Endothelial cell of umbilical vein (primary cell): ENCODE measurements around the gene ALG5. TPM values are rescaled to one million over a fixed set of nuclear protein-coding genes. Genes with fewer than 3 reads are reported as not detected.

Experiments
- BruUV-seq: library from RNA; stranded (reverse); fragments of 400-500 nt; replicated peaks from 2 replicates; lab custom pipeline; 2021; lab: Mats Ljungman, UMichigan
- CTCF ChIA-PET: fragments of 300-600, 350-600 bp; sonication (Branson Sonifier 250); formaldehyde crosslinking; loops from one replicate; lab custom pipeline; 2021; ENCODE audit warnings: antibody characterized with exemption, inconsistent platforms; lab: Charles Lee
- POLR2A ChIA-PET: fragments of 300-600, 350-600 bp; sonication (Branson Sonifier 250); formaldehyde crosslinking; loops from one replicate; lab custom pipeline; 2021; ENCODE audit warnings: antibody characterized with exemption, inconsistent platforms; lab: Charles Lee
- DNase-seq: peaks from one replicate; pipeline ENCODE4 v3.0.0-alpha.2; 2011; ENCODE audit warnings: low read depth, low spot score
- FAIRE-seq: peaks from 2 replicates; lab custom pipeline; 2011; peaks lifted over from hg19 to GRCh38; lab: Jason Lieb, UNC
- H2AFZ ChIP-seq: 2 replicates; pipeline ENCODE4 v1.6.0; 2012; ENCODE audit warnings: low read depth, low read length, control low read depth, inconsistent platforms
- H3K27ac ChIP-seq: 2 replicates; pipeline ENCODE4 v1.5.1; 2011; ENCODE audit warnings: low read depth, mild to moderate bottlenecking, control low read depth, low read length, moderate library complexity; ENCODE audit not compliant: insufficient read depth
- H3K27me3 ChIP-seq, 2 experiments: 2 replicates each; pipeline versions ENCODE4 v1.6.0 to v1.6.1; 2011; ENCODE audit warnings: low read length in 2 of 2, mixed read lengths in 1 of 2; ENCODE audit not compliant: control insufficient read depth in 2 of 2, insufficient read depth in 2 of 2
- H3K36me3 ChIP-seq, 2 experiments: 2 replicates in 1 of 2; 3 replicates in 1 of 2; pipeline ENCODE4 v1.5.1; 2011; ENCODE audit warnings: low read length in 2 of 2, mild to moderate bottlenecking in 1 of 2, moderate library complexity in 1 of 2; ENCODE audit not compliant: control insufficient read depth in 2 of 2, insufficient read depth in 2 of 2; ENCODE audit errors: extremely low read depth in 1 of 2
- H3K4me1 ChIP-seq: 3 replicates; pipeline ENCODE4 v1.5.1; 2011; ENCODE audit warnings: mild to moderate bottlenecking, low read length; ENCODE audit not compliant: control insufficient read depth, insufficient read depth; ENCODE audit errors: extremely low read depth
- H3K4me2 ChIP-seq: 2 replicates; pipeline ENCODE4 v1.6.1; 2011; ENCODE audit warnings: low read length, control low read depth, mixed read lengths; ENCODE audit not compliant: insufficient read depth
- H3K4me3 ChIP-seq, 3 experiments: fragments of 200-600 bp in 1 of 3; sonication (generic), shearing (Covaris generic) in 1 of 3; replicated peaks in 1 of 3; 2 replicates each; pipeline ENCODE4 v1.5.1; 2011 to 2016; ENCODE audit warnings: control low read depth in 3 of 3, low read length in 3 of 3, mild to moderate bottlenecking in 2 of 3, inconsistent platforms in 1 of 3, low read depth in 1 of 3, moderate library complexity in 1 of 3; ENCODE audit not compliant: insufficient read depth in 1 of 3
- H3K79me2 ChIP-seq: 2 replicates; pipeline ENCODE4 v1.6.0; 2012; ENCODE audit warnings: low read length, inconsistent platforms; ENCODE audit not compliant: control insufficient read depth, insufficient read depth
- H3K9ac ChIP-seq: replicated peaks from 2 replicates; pipeline ENCODE3; 2011; ENCODE audit warnings: low read length, control low read depth; ENCODE audit not compliant: insufficient read depth; ENCODE audit errors: extremely low read depth
- H3K9me1 ChIP-seq: replicated peaks from 3 replicates; pipeline ENCODE4 v1.6.0; 2011; ENCODE audit warnings: mild to moderate bottlenecking, low read length; ENCODE audit not compliant: control insufficient read depth, insufficient read depth; ENCODE audit errors: extremely low read depth
- H3K9me3 ChIP-seq: replicated peaks from 2 replicates; pipeline ENCODE4 v1.5.1; 2012; ENCODE audit warnings: low read length, inconsistent platforms; ENCODE audit not compliant: control insufficient read depth, insufficient read depth
- H4K20me1 ChIP-seq: replicated peaks from 2 replicates; pipeline ENCODE3; 2011; ENCODE audit warnings: mild to moderate bottlenecking, low read length; ENCODE audit not compliant: control insufficient read depth, insufficient read depth; ENCODE audit errors: extremely low read depth
- EZH2 ChIP-seq: IDR thresholded peaks from 2 replicates; pipeline ENCODE4 v1.6.1; 2012; ENCODE audit warnings: borderline replicate concordance, low read depth, mild to moderate bottlenecking, moderate library complexity, low read length, inconsistent platforms; ENCODE audit not compliant: severe bottlenecking
- FOS ChIP-seq: IDR thresholded peaks from 2 replicates; pipeline ENCODE4 v1.6.1; 2011; ENCODE audit warnings: mild to moderate bottlenecking, low read length, moderate library complexity, borderline replicate concordance; ENCODE audit not compliant: insufficient read depth
- GATA2 ChIP-seq: IDR thresholded peaks from 2 replicates; pipeline ENCODE4 v1.7.0; 2011; ENCODE audit warnings: low read depth, mild to moderate bottlenecking, moderate library complexity, mixed read lengths, low read length; ENCODE audit not compliant: insufficient read length, insufficient read depth
- POLR2AphosphoS5 ChIP-seq: IDR thresholded peaks from 2 replicates; pipeline ENCODE4 v1.6.1; 2012; ENCODE audit warnings: low read depth, mild to moderate bottlenecking, control low read depth, low read length, moderate library complexity; ENCODE audit not compliant: insufficient read depth
- dilution Hi-C: fragments of 300-500 bp; cut with MboI; formaldehyde crosslinking; loops from one replicate; pipeline ENCODE4 v1.15.0; 2019; ENCODE audit warnings: low sequenced_read_pairs; ENCODE audit not compliant: extremely low pct_ligation_motif_present
- intact Hi-C: fragments of 100-400 bp; cut with micrococcal nuclease; formaldehyde crosslinking; loops from one replicate; pipeline ENCODE4 v1.10.0; 2022
- polyA plus RNA-seq, 4 experiments: library from polyadenylated mRNA; depleted of rRNA in 3 of 4; stranded (reverse) in 3 of 4; unstranded in 1 of 4; fragments of >200 nt; gene quantifications; 2 replicates each; pipeline versions ENCODE4 v1.2.1 to v1.2.3, GENCODE V29; 2011 to 2012; ENCODE audit warnings: missing spikeins in 1 of 4
- total RNA-seq: library from RNA; stranded (reverse); gene quantifications from 2 replicates; pipeline ENCODE4 v1.2.3, GENCODE V29; 2021
- TF ChIP-seq, protein P1 (sequence below), 2 donors: IDR thresholded peaks; 1 replicate in 1 of 2; 2 replicates in 1 of 2; pipeline ENCODE4 v1.5.1; 2011; ENCODE audit warnings: low read length in 2 of 2, mild to moderate bottlenecking in 2 of 2, moderate library complexity in 2 of 2, control low read depth in 1 of 2, inconsistent platforms in 1 of 2, low read depth in 1 of 2; ENCODE audit not compliant: insufficient read depth in 1 of 2; ENCODE audit errors: extremely low read depth in 1 of 2

Gene ALG5
- total and polyA plus RNA-seq, 2 donors (not counting 3 experiments of a cell fraction or from before 2014, with no cell fraction given): 24.4 to 29.3 TPM

DNA sequence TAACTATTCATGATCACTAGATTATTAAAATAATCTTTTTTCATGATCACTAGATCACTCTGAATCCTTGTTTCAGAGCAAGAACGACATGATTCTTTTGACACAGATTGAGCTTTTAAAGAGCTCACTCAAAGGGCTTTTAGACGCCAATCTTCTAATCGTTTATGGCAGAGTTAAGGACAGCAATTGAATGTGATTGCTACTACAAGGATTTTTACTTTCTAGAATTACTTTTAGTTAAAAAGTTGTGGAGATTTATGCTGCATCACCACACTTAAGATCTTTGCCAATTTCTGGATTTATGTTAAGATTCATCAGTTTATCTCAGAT is 2.7 kb upstream of the ALG5 start:
- TF ChIP-seq, protein P1, sequence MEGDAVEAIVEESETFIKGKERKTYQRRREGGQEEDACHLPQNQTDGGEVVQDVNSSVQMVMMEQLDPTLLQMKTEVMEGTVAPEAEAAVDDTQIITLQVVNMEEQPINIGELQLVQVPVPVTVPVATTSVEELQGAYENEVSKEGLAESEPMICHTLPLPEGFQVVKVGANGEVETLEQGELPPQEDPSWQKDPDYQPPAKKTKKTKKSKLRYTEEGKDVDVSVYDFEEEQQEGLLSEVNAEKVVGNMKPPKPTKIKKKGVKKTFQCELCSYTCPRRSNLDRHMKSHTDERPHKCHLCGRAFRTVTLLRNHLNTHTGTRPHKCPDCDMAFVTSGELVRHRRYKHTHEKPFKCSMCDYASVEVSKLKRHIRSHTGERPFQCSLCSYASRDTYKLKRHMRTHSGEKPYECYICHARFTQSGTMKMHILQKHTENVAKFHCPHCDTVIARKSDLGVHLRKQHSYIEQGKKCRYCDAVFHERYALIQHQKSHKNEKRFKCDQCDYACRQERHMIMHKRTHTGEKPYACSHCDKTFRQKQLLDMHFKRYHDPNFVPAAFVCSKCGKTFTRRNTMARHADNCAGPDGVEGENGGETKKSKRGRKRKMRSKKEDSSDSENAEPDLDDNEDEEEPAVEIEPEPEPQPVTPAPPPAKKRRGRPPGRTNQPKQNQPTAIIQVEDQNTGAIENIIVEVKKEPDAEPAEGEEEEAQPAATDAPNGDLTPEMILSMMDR (IDR thresholded peaks at IDR 0.05; ENCODE audit: extremely low read depth in 1 of 2, insufficient read depth in 1 of 2, low read depth in 1 of 2, low read length in 2 of 2): no peak
- TF ChIP-seq GATA2: no peak
- no peak for TF ChIP-seq EZH2
- TF ChIP-seq FOS: no peak
- no peak for TF ChIP-seq POLR2AphosphoS5
- no peak for FAIRE-seq
- H3K4me2 ChIP-seq: peak overlapping the region; percentile 99
- intact Hi-C loops: loop anchor here (10.0 kb wide), 1 partner anchor 657 kb away; the partner anchor contains the start of gene SPART
- DNase-seq: no peak
- H3K36me3 ChIP-seq: peaks cover 6 to 17% of the 10 kb centered on the region in 2 experiments
- peaks cover 38% of the 10 kb centered on the region for H3K79me2 ChIP-seq
- H3K27ac ChIP-seq: peak overlapping the region; percentile 94
- H3K27me3 ChIP-seq: no peaks in the 10 kb centered on the region
- BruUV-seq: no TSS peak
- no peak overlapping the region for H2AFZ ChIP-seq
- dilution Hi-C loops: no loop called here
- CTCF ChIA-PET: interaction anchor here (2.2 kb wide), 1 partner anchor 10 kb away, joined by 6 read pairs; no protein-coding TSS in a partner anchor
- no peaks in the 10 kb centered on the region for H3K9me1 ChIP-seq
- peak overlapping the region in 1 of 3 experiments; percentile 97 for H3K4me3 ChIP-seq
- peak overlapping the region; percentile 99 for H3K9ac ChIP-seq
- no peaks in the 10 kb centered on the region for H3K9me3 ChIP-seq
- peaks cover 21% of the 10 kb centered on the region for H3K4me1 ChIP-seq
- H4K20me1 ChIP-seq: no peaks in the 10 kb centered on the region
- POLR2A ChIA-PET: no interaction called here
